ENCODE data around the gene NANS. TPM values are rescaled to one million over a fixed set of nuclear protein-coding genes. Genes with fewer than 3 reads are reported as not detected.
"Not testable (repeated sequence)": the region's sequence is repeated elsewhere in the genome, so short reads cannot be mapped to it uniquely, and the experiment has no call there.

NANS gene
- total RNA-seq, 1 experiment from 2014 or later, result 84.9 TPM

- CTCF ChIA-PET, result no interaction called here
- H3K4me2 ChIP-seq, result no peak overlapping the region
- peaks cover 58% of the 10 kb centered on the region for H3F3A ChIP-seq (ENCODE audit: insufficient read depth, low read depth)
- H3K79me2 ChIP-seq (ENCODE audit: low read depth), result no peaks in the 10 kb centered on the region
- DNase-seq, result no peak
- H3K27me3 ChIP-seq (ENCODE audit: insufficient read depth, low read depth), result no peaks in the 10 kb centered on the region
- no peaks in the 10 kb centered on the region for H3K9me2 ChIP-seq (ENCODE audit: insufficient read depth)
- TF ChIP-seq, protein P1, sequence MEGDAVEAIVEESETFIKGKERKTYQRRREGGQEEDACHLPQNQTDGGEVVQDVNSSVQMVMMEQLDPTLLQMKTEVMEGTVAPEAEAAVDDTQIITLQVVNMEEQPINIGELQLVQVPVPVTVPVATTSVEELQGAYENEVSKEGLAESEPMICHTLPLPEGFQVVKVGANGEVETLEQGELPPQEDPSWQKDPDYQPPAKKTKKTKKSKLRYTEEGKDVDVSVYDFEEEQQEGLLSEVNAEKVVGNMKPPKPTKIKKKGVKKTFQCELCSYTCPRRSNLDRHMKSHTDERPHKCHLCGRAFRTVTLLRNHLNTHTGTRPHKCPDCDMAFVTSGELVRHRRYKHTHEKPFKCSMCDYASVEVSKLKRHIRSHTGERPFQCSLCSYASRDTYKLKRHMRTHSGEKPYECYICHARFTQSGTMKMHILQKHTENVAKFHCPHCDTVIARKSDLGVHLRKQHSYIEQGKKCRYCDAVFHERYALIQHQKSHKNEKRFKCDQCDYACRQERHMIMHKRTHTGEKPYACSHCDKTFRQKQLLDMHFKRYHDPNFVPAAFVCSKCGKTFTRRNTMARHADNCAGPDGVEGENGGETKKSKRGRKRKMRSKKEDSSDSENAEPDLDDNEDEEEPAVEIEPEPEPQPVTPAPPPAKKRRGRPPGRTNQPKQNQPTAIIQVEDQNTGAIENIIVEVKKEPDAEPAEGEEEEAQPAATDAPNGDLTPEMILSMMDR (conservative IDR thresholded peaks at IDR 0.05), result no peak
- no peak for TF ChIP-seq EZH2 (IDR thresholded peaks at IDR 0.05; ENCODE audit: low read depth)
- H2AFZ ChIP-seq, result no peak overlapping the region
- H3K27ac ChIP-seq, result no peak overlapping the region
- H3K4me1 ChIP-seq (replicated peaks; ENCODE audit: insufficient read depth), result no peaks in the 10 kb centered on the region
- intact Hi-C loops (cut with micrococcal nuclease; ENCODE audit: unreplicated experiment), result loop anchor here (10.0 kb wide), 1 partner anchor 343 kb away; no protein-coding TSS in a partner anchor
- no peak overlapping the region for H3K4me3 ChIP-seq
- H3K9me3 ChIP-seq (ENCODE audit: insufficient read depth, low read depth), result no peaks in the 10 kb centered on the region
- H4K20me1 ChIP-seq (ENCODE audit: insufficient read depth), result peaks cover 12% of the 10 kb centered on the region; the same call in 1 of the 2 replicates
- BruUV-seq (replicated peaks), result no TSS peak
- peaks cover 31% of the 10 kb centered on the region for H3K36me3 ChIP-seq (ENCODE audit: low read depth)
- POLR2A ChIA-PET (ENCODE audit: unreplicated experiment), result interaction anchor here (0.6 kb wide), 1 partner anchor 39 kb away, joined by 4 read pairs; no protein-coding TSS in a partner anchor
Observed at GRCh38 chr9:98017306-98017705, 39.2 kb upstream of the NANS start.

DNA sequence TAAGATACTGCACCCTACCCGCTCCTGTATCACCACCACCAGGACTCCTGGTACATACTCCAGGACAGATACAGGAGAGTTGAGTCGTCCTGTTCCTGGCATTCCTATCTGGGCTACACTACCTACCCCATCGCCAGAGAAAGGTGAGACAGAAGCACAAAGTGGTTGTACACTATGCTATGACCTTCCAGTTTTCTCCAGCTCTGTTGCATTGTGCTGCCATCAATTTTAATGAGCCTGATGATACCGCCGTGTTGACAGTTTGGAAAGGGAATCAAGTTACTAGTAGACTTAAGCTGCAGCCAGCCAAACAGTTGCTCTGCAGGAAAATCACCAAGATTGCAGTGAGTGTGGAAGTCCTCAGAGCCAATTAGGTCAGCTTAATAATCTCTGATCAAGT lies 38.2 kb upstream of the NANS start:
- DNase-seq, result no peak
- no peaks in the 10 kb centered on the region for H3K9me3 ChIP-seq (ENCODE audit: insufficient read depth, low read depth)
- H3K9me2 ChIP-seq (ENCODE audit: insufficient read depth), result no peaks in the 10 kb centered on the region
- intact Hi-C loops (cut with micrococcal nuclease; ENCODE audit: unreplicated experiment), result loop anchor here (10.0 kb wide), 1 partner anchor 344 kb away; no protein-coding TSS in a partner anchor
- no peaks in the 10 kb centered on the region for H3K27me3 ChIP-seq (ENCODE audit: insufficient read depth, low read depth)
- peaks cover 58% of the 10 kb centered on the region for H3F3A ChIP-seq (ENCODE audit: insufficient read depth, low read depth)
- ChIA-PET CTCF (no interaction called here), POLR2A (ENCODE audit: unreplicated experiment) (no interaction called here)
- H4K20me1 ChIP-seq (ENCODE audit: insufficient read depth), result peaks cover 9% of the 10 kb centered on the region; the same call in 1 of the 2 replicates
- H3K4me3 ChIP-seq, result no peak overlapping the region
- no TSS peak for BruUV-seq (replicated peaks)
- no peaks in the 10 kb centered on the region for H3K4me1 ChIP-seq (replicated peaks; ENCODE audit: insufficient read depth)
- no peak overlapping the region for H3K27ac ChIP-seq
- TF ChIP-seq, protein P1 (conservative IDR thresholded peaks at IDR 0.05), result no peak
- no peak for TF ChIP-seq EZH2 (IDR thresholded peaks at IDR 0.05; ENCODE audit: low read depth)
- no peak overlapping the region for H3K4me2 ChIP-seq
- no peaks in the 10 kb centered on the region for H3K79me2 ChIP-seq (ENCODE audit: low read depth)
- no peak overlapping the region for H2AFZ ChIP-seq
- peaks cover 23% of the 10 kb centered on the region for H3K36me3 ChIP-seq (ENCODE audit: low read depth)

DNA sequence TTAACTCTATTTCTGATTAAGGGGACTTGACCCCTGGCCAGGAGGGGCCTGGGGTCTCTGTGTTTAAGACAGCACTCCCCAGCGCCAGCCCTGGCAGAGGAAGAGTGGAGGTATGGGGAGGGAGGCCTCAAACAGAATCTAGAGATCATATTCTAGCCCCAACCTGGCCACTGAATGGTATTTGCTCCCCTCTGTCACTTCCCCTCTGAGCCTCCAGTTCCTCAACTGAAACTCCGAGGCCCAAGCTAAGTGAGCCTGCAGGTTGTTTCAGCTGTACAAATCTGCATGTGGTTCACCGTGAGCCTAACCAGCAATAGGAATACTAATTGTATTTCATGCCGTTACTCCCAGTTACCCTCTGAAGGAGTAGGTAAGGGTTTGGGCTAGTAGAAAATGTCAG lies 37.4 kb upstream of the NANS start:
- no peaks in the 10 kb centered on the region for H3K79me2 ChIP-seq (ENCODE audit: low read depth)
- H3K4me2 ChIP-seq, result no peak overlapping the region
- ChIA-PET POLR2A (ENCODE audit: unreplicated experiment) (no interaction called here), CTCF (interaction anchor here (0.6 kb wide), 1 partner anchor 303 kb away, joined by 7 read pairs; no protein-coding TSS in a partner anchor)
- peaks cover 57% of the 10 kb centered on the region; the same call in 1 of the 2 replicates for H3F3A ChIP-seq (ENCODE audit: insufficient read depth, low read depth)
- H3K36me3 ChIP-seq (ENCODE audit: low read depth), result peaks cover 17% of the 10 kb centered on the region
- BruUV-seq (replicated peaks), result no TSS peak
- H3K4me3 ChIP-seq, result no peak overlapping the region
- H3K4me1 ChIP-seq (replicated peaks; ENCODE audit: insufficient read depth), result no peaks in the 10 kb centered on the region
- H3K27me3 ChIP-seq (ENCODE audit: insufficient read depth, low read depth), result no peaks in the 10 kb centered on the region
- no peak for TF ChIP-seq EZH2 (IDR thresholded peaks at IDR 0.05; ENCODE audit: low read depth)
- TF ChIP-seq, protein P1 (conservative IDR thresholded peaks at IDR 0.05), result no peak
- intact Hi-C loops (cut with micrococcal nuclease; ENCODE audit: unreplicated experiment), result loop anchor here (10.0 kb wide), 1 partner anchor 344 kb away; no protein-coding TSS in a partner anchor
- DNase-seq, result no peak
- no peak overlapping the region for H3K27ac ChIP-seq
- no peaks in the 10 kb centered on the region for H3K9me3 ChIP-seq (ENCODE audit: insufficient read depth, low read depth)
- H4K20me1 ChIP-seq (ENCODE audit: insufficient read depth), result peaks cover 8% of the 10 kb centered on the region; the same call in 1 of the 2 replicates
- H2AFZ ChIP-seq, result no peak overlapping the region
- no peaks in the 10 kb centered on the region for H3K9me2 ChIP-seq (ENCODE audit: insufficient read depth)

GRCh38 chr9:98019869-98020268 lies 36.7 kb upstream of the NANS start:
- H3K79me2 ChIP-seq (ENCODE audit: low read depth); CTCF ChIA-PET; DNase-seq; H2AFZ ChIP-seq; H3K27ac ChIP-seq; H3K4me3 ChIP-seq; H3K27me3 ChIP-seq (ENCODE audit: insufficient read depth, low read depth); H3K4me1 ChIP-seq (replicated peaks; ENCODE audit: insufficient read depth); H3K9me3 ChIP-seq (ENCODE audit: insufficient read depth, low read depth); POLR2A ChIA-PET (ENCODE audit: unreplicated experiment); H4K20me1 ChIP-seq (ENCODE audit: insufficient read depth); H3K9me2 ChIP-seq (ENCODE audit: insufficient read depth); BruUV-seq (replicated peaks); H3K4me2 ChIP-seq: not testable (repeated sequence)
- intact Hi-C loops (cut with micrococcal nuclease; ENCODE audit: unreplicated experiment), result loop anchor here (10.0 kb wide), 1 partner anchor 345 kb away; no protein-coding TSS in a partner anchor
- Histone ChIP-seq H3F3A (ENCODE audit: insufficient read depth, low read depth) (peaks cover 49% of the 10 kb centered on the region; the same call in 1 of the 2 replicates), H3K36me3 (ENCODE audit: low read depth) (peaks cover 11% of the 10 kb centered on the region)
